ENCODE data around the gene GLYAT.

The GLYAT gene

DNA sequence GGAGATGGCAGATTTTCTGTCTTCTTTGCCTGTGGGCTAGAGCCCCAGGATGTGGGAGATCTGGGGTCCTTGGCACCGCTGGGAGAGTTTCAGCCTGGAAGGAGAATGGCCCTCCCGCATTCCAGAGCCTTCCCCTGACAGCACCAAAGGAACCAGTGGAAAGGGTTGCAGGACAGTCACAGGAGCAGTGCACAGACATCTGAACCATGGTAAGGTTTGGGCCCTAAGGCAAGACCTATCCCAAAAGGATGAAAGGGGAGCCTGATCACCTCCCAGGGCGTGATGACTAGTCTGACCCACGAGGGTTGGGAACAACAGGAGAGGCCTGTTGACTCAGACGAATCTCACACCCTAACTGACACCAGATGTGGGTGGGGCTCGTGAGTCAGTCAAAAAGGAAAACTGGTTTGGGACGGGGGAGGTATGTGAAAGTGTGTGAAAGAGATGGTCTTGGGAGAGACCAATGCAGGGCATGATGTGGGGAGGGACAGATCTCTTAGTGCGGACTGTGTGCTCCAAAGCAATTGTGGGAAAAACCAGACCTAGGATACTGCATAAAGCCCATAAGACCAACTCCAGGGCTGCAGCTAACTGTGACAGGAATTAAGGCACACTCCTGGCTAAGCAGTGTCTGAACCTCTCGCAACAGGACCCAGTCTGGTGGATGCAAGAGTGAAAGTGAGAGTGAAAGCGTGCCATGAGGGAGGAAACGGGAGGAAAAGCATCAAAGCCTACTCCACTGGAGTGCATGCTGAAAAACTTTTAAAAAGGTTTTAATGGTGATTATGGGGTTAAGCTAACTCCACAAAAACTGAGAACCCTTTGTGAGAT is 39.1 kb upstream of the GLYAT start:
- Histone ChIP-seq H3K36me3 (ENCODE audit: control insufficient read depth in 5 of 5, insufficient read depth in 5 of 5, low read length in 5 of 5) (no peaks in the 10 kb centered on the region), H3K27me3 (ENCODE audit: control insufficient read depth in 5 of 5, insufficient read depth in 4 of 5, low read length in 5 of 5) (no peaks in the 10 kb centered on the region), H3K9me3 (ENCODE audit: control insufficient read depth in 5 of 5, low read length in 5 of 5) (no peaks in the 10 kb centered on the region), H3K4me1 (ENCODE audit: control insufficient read depth in 5 of 5, insufficient read depth in 5 of 5, low read length in 5 of 5) (peaks cover 0 to 44% (median 13%) of the 10 kb centered on the region in 5 donors), H3K27ac (ENCODE audit: low read depth, low read length) (no peak overlapping the region), H3K9ac (ENCODE audit: low read length in 5 of 5) (no peak overlapping the region), H3K4me3 (ENCODE audit: low read depth in 1 of 5, low read length in 5 of 5) (no peak overlapping the region)

DNA sequence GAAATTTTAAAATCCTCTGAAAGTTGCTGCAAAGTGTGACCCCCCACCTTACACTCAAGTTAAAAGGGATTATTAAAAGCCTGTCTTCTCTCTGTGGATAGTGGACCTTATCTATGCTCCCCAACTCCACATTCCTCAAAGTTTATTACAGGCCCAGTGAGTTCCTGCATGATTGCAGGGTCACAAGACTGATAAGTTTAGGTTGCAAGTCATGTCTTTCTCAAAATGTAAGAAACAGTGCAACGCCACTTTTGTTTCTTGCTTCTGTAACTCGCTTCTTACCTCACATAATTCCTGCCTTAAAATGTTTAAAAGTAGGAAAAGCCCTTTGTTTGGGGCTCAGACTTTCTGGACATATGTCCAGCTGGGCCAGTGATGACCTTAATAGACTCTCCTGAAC is 38.4 kb upstream of the GLYAT start:
- Histone ChIP-seq H3K9me3 (ENCODE audit: control insufficient read depth in 5 of 5, low read length in 5 of 5) (no peaks in the 10 kb centered on the region), H3K9ac (ENCODE audit: low read length in 5 of 5) (no peak overlapping the region), H3K27me3 (ENCODE audit: control insufficient read depth in 5 of 5, insufficient read depth in 4 of 5, low read length in 5 of 5) (no peaks in the 10 kb centered on the region), H3K36me3 (ENCODE audit: control insufficient read depth in 5 of 5, insufficient read depth in 5 of 5, low read length in 5 of 5) (no peaks in the 10 kb centered on the region), H3K4me3 (ENCODE audit: low read depth in 1 of 5, low read length in 5 of 5) (no peak overlapping the region), H3K4me1 (ENCODE audit: control insufficient read depth in 5 of 5, insufficient read depth in 5 of 5, low read length in 5 of 5) (peaks cover 0 to 50% (median 13%) of the 10 kb centered on the region in 5 donors), H3K27ac (ENCODE audit: low read depth, low read length) (no peak overlapping the region)

DNA sequence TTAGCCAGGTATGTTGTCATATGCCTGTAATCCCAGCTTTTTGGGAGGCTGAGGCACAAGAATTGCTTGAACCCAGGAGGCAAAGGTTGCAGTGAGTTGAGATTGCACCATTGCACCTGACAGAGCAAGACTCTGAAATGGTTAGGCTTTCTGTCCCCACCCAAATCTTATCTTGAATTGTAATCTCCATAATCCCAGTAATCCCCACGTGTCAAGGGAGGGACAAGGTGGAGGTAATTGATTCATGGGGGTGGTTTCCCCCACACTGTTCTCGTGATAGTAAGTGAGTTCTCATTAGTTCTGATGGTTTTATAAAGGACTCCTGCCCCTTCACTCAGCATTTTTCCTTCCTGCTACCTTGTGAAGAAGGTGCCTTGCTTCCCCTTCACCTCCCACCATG is 37.6 kb upstream of the GLYAT start:
- Histone ChIP-seq H3K9ac (ENCODE audit: low read length in 5 of 5) (no peak overlapping the region), H3K27ac (ENCODE audit: low read depth, low read length) (no peak overlapping the region), H3K9me3 (ENCODE audit: control insufficient read depth in 5 of 5, low read length in 5 of 5) (no peaks in the 10 kb centered on the region), H3K36me3 (ENCODE audit: control insufficient read depth in 5 of 5, insufficient read depth in 5 of 5, low read length in 5 of 5) (no peaks in the 10 kb centered on the region), H3K27me3 (ENCODE audit: control insufficient read depth in 5 of 5, insufficient read depth in 4 of 5, low read length in 5 of 5) (no peaks in the 10 kb centered on the region), H3K4me3 (ENCODE audit: low read depth in 1 of 5, low read length in 5 of 5) (no peak overlapping the region), H3K4me1 (ENCODE audit: control insufficient read depth in 5 of 5, insufficient read depth in 5 of 5, low read length in 5 of 5) (peaks cover 0 to 57% (median 19%) of the 10 kb centered on the region in 5 donors)

DNA sequence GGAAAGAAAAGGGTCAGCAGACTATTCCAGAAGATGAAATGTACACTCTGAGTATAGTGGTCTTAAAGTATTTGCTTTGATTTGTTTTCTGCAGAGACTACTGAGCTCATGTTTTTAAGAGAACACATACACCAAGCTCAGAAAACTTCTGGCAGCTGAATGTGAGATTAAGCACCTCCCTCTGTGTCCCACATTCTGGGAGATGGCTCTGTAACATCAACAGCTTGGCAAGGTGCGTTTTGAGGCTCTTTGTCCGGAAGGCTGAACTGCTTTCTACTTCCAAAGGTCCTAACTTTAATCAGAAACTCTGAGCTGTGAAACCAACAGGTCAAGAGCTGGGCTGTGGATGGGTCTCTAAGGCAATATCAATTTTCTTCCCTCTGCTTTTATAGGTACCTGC is 36.4 kb upstream of the GLYAT start:
- H3K27ac ChIP-seq (ENCODE audit: low read depth, low read length) = no peak overlapping the region

DNA sequence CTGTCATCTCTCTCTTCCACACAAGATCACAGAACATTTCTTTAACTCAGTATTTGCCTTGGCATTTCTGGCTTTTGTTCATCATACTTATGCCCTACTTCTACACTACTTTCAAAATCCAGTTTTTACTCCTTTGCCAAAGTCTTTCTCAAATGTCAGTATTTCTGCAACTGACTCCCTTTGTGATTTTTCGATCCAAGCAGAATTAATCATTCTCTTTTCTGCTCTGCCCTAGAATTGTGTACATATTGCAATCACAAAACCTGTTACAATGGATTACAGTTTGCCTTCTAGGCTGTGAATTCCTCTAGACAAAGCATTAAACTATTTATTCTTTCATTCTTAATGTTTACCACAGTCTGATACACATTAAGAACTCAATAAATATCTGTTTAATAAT is 33.3 kb upstream of the GLYAT start:
- peak overlapping the region in 1 of 5 donors; percentile 28 for H3K4me3 ChIP-seq (ENCODE audit: low read depth in 1 of 5, low read length in 5 of 5)
- H3K36me3 ChIP-seq (ENCODE audit: control insufficient read depth in 5 of 5, insufficient read depth in 5 of 5, low read length in 5 of 5) = no peaks in the 10 kb centered on the region
- no peaks in the 10 kb centered on the region for H3K9me3 ChIP-seq (ENCODE audit: control insufficient read depth in 5 of 5, low read length in 5 of 5)
- H3K27ac ChIP-seq (ENCODE audit: low read depth, low read length) = peak overlapping the region; percentile 66
- H3K9ac ChIP-seq (ENCODE audit: low read length in 5 of 5) = peak overlapping the region in 2 of 5 donors; percentile 24 to 38
- peaks cover 0 to 46% (median 11%) of the 10 kb centered on the region in 5 donors for H3K4me1 ChIP-seq (ENCODE audit: control insufficient read depth in 5 of 5, insufficient read depth in 5 of 5, low read length in 5 of 5)
- H3K27me3 ChIP-seq (ENCODE audit: control insufficient read depth in 5 of 5, insufficient read depth in 4 of 5, low read length in 5 of 5) = no peaks in the 10 kb centered on the region

More for the DNA sequence above, 36.4 kb upstream of the GLYAT start:
- Histone ChIP-seq H3K4me3 (ENCODE audit: low read depth in 1 of 5, low read length in 5 of 5) (no peak overlapping the region), H3K4me1 (ENCODE audit: control insufficient read depth in 5 of 5, insufficient read depth in 5 of 5, low read length in 5 of 5) (peaks cover 0 to 50% (median 14%) of the 10 kb centered on the region in 5 donors), H3K36me3 (ENCODE audit: control insufficient read depth in 5 of 5, insufficient read depth in 5 of 5, low read length in 5 of 5) (no peaks in the 10 kb centered on the region), H3K27me3 (ENCODE audit: control insufficient read depth in 5 of 5, insufficient read depth in 4 of 5, low read length in 5 of 5) (no peaks in the 10 kb centered on the region), H3K9me3 (ENCODE audit: control insufficient read depth in 5 of 5, low read length in 5 of 5) (no peaks in the 10 kb centered on the region), H3K9ac (ENCODE audit: low read length in 5 of 5) (no peak overlapping the region)

DNA sequence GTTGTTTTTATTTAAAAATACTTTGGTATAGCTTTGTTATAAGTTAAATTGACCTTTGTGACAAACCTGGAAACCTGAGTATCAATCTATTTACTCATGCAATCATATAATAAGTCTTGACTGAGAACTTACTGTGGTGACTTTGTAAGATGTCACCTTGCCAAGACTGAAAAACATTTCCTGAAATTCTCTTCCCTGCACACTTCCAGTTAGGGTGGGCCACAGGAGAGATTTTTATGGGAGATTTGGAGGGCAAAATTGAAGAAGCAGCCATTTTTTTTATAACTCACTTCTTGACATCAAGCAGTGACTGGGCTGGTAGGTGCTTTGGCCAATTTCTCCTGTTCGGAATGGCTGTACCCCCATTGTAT is 31.4 kb upstream of the GLYAT start:
- Histone ChIP-seq H3K36me3 (ENCODE audit: control insufficient read depth in 5 of 5, insufficient read depth in 5 of 5, low read length in 5 of 5) (no peaks in the 10 kb centered on the region), H3K4me3 (ENCODE audit: low read depth in 1 of 5, low read length in 5 of 5) (no peak overlapping the region), H3K4me1 (ENCODE audit: control insufficient read depth in 5 of 5, insufficient read depth in 5 of 5, low read length in 5 of 5) (peaks cover 0 to 42% (median 11%) of the 10 kb centered on the region in 5 donors), H3K9me3 (ENCODE audit: control insufficient read depth in 5 of 5, low read length in 5 of 5) (no peaks in the 10 kb centered on the region), H3K9ac (ENCODE audit: low read length in 5 of 5) (no peak overlapping the region), H3K27ac (ENCODE audit: low read depth, low read length) (no peak overlapping the region), H3K27me3 (ENCODE audit: control insufficient read depth in 5 of 5, insufficient read depth in 4 of 5, low read length in 5 of 5) (no peaks in the 10 kb centered on the region)

DNA sequence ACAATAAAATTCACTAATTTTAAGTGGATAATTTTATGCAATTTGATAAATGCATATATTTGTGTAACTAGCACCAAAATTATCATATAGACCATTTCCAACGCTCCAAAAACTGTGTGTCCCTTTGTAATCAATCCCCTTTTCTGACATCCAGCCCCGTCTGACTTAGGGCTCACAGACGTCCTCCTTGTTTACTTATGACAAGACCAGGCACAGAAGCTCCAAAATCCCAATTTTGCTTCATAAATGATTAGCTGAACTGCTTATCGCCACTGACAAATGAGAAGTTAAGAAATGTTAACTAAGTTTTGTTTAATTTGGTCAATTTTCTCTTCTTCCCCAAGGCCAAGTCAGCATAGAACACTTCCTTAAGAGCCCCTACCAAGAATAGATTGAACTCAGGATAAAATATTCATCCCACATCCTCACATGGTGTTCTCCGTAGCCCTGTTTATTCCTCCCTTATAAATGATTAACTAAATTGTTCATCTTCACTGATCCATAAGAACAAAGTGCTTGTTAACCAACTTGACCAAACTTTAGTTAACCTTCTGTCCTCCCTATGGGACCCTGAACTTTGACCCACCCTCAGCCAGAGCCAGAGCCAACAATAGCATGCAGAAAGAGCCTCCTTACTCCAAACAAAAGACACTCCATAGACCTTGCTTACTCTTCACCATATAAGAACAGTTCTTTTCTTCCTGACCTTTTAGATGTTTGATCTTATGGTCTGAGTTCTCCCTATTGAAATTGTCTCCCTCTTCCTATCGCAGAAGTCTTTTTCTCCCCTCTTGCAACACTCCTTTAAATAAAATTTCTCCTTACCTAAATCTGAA is 30.8 kb upstream of the GLYAT start:
- Histone ChIP-seq H3K9me3 (ENCODE audit: control insufficient read depth in 5 of 5, low read length in 5 of 5) (no peaks in the 10 kb centered on the region), H3K27ac (ENCODE audit: low read depth, low read length) (no peak overlapping the region), H3K9ac (ENCODE audit: low read length in 5 of 5) (no peak overlapping the region)

DNA sequence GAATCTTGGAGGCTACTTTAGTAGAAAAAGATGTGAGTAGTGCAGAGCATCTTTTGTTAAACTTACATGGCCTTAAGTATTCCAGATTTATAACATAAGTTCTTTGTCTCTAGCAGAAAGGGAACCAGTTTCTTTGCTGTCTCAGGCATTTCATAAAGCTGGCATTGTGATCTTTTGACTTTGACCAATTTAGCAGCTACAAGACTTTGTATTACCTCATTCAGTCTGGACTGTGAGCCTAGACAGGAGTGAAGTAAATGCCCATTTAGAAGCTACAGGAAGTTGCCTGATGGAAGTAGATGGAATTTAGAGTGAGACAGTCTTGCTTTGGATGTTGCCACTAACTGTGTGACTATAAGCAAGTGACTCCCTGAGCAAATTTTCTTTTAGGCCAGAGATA is 25.7 kb upstream of the GLYAT start:
- Histone ChIP-seq H3K4me1 (ENCODE audit: control insufficient read depth in 5 of 5, insufficient read depth in 5 of 5, low read length in 5 of 5) (peaks cover 0 to 3% (median under 1%) of the 10 kb centered on the region in 5 donors), H3K27me3 (ENCODE audit: control insufficient read depth in 5 of 5, insufficient read depth in 4 of 5, low read length in 5 of 5) (no peaks in the 10 kb centered on the region), H3K9me3 (ENCODE audit: control insufficient read depth in 5 of 5, low read length in 5 of 5) (no peaks in the 10 kb centered on the region), H3K27ac (ENCODE audit: low read depth, low read length) (no peak overlapping the region), H3K9ac (ENCODE audit: low read length in 5 of 5) (no peak overlapping the region), H3K4me3 (ENCODE audit: low read depth in 1 of 5, low read length in 5 of 5) (no peak overlapping the region), H3K36me3 (ENCODE audit: control insufficient read depth in 5 of 5, insufficient read depth in 5 of 5, low read length in 5 of 5) (no peaks in the 10 kb centered on the region)

More for the DNA sequence above, 30.8 kb upstream of the GLYAT start:
- H3K4me3 ChIP-seq (ENCODE audit: low read depth in 1 of 5, low read length in 5 of 5) = no peak overlapping the region
- no peaks in the 10 kb centered on the region for H3K27me3 ChIP-seq (ENCODE audit: control insufficient read depth in 5 of 5, insufficient read depth in 4 of 5, low read length in 5 of 5)
- no peaks in the 10 kb centered on the region for H3K36me3 ChIP-seq (ENCODE audit: control insufficient read depth in 5 of 5, insufficient read depth in 5 of 5, low read length in 5 of 5)
- H3K4me1 ChIP-seq (ENCODE audit: control insufficient read depth in 5 of 5, insufficient read depth in 5 of 5, low read length in 5 of 5) = peaks cover 0 to 37% (median 11%) of the 10 kb centered on the region in 5 donors

DNA sequence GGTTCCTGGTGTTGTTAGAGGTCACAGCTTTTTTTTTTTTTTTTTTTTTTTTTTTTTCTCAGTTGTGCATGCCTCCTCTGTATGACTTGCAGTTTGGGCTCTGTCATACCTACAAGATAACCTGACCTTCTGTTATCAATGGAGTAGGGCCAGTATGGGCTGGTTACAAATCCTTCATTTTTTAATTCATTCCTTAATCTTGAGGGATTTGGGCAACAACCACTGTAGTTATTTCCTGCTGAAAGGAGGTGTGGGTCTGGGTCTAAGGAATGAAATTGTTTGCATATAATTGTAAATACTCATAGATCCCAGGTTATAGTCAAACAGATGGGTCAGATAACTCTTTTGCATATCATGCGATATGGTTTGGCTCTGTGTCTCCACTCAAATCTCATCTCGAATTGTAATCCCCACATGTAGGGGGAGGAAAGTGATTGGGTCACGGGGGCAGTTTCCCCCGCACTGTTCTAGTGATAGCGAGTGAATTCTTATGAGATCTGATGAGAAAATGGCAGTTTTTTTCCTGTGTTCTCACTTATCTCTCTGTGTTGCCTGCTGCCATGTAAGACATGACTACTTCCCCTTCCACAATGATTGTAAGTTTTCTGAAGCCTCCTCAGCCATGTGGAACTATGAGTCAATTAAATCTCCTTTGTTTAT is 14.1 kb upstream of the GLYAT start:
- no peaks in the 10 kb centered on the region for H3K4me1 ChIP-seq (ENCODE audit: control insufficient read depth in 5 of 5, insufficient read depth in 5 of 5, low read length in 5 of 5)
- no peak overlapping the region for H3K27ac ChIP-seq (ENCODE audit: low read depth, low read length)
- no peaks in the 10 kb centered on the region for H3K36me3 ChIP-seq (ENCODE audit: control insufficient read depth in 5 of 5, insufficient read depth in 5 of 5, low read length in 5 of 5)
- H3K27me3 ChIP-seq (ENCODE audit: control insufficient read depth in 5 of 5, insufficient read depth in 4 of 5, low read length in 5 of 5) = no peaks in the 10 kb centered on the region
- H3K9ac ChIP-seq (ENCODE audit: low read length in 5 of 5) = no peak overlapping the region
- no peak overlapping the region for H3K4me3 ChIP-seq (ENCODE audit: low read depth in 1 of 5, low read length in 5 of 5)
- H3K9me3 ChIP-seq (ENCODE audit: control insufficient read depth in 5 of 5, low read length in 5 of 5) = peaks cover 0 to 15% (median 11%) of the 10 kb centered on the region in 5 donors

Measured in subcutaneous abdominal adipose tissue (tissue), 5 donors.